Cortex of kidney (tissue), 1 donor: ENCODE data around the gene AOC1.
"Not testable (repeated sequence)": the region's sequence is repeated elsewhere in the genome, so short reads cannot be mapped to it uniquely, and the experiment has no call there.

Experiments
- DNase-seq: peaks from one replicate; lab custom pipeline; 2025; lab: John Stamatoyannopoulos, UW

Gene AOC1

DNA sequence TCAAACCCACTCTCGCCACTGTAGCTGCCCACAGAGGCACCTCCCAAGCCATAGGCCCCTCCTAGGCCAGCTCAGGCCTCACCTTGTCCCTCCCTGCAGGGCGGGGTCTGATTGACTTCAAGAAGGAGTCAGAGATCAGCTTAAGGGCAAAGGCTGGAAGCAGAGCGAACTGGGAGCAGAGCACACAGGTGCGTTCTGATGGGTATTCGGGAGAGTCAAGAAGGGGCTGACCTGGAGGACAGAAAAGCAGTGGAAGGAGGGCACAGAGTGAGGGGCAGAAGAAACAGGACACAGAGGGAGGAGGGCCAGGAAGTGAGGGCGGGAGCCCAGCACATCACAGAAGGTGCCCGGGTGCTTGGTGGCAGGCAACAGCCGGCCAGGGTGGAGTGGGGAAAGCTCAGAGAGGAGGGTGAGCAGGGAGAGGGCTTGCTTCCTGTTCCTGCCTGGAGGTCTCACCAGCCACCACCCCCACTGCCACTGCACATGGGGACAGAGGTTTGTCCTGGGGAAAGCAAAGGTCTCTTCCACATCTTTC lies at the start of gene AOC1:
AOC1 (plus strand) TSS at position 147 of the 535 bp plus-strand sequence. CDS start 3,954 bp downstream, outside the sequence.
- DNase-seq: no peak

DNA sequence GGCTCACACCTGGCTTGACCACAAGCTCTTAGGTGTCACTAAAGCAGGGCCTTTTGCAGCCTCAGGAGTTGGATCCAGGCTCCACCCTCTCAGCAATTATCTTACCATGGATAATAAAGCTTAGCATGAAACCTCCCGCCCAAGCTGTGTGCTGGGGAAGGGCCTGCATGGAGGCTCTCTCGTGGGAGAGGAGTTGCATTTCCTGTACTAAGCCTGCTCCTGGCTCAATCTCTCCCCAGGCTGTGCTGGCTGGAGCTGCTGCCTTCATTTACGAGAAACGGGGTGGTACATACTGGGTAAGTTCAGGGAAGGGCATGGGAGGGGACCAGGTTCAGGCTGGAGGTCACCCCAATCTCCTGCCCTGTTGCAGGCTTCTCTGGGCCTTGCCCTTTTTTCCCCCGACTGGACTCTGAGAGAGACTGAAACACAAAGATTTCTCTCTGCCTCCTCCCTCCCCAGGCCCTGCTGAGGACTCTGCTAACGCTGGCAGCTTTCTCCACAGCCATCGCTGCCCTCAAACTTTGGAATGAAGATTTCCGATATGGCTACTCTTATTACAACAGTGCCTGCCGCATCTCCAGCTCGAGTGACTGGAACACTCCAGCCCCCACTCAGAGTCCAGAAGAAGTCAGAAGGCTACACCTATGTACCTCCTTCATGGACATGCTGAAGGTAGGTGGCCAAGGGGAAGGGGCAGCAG lies 49.0 kb upstream of the AOC1 start:
- no peak for DNase-seq

GRCh38 chr7:150804802-150805201 lies 47.5 kb upstream of the AOC1 start:
- no peak for DNase-seq

DNA sequence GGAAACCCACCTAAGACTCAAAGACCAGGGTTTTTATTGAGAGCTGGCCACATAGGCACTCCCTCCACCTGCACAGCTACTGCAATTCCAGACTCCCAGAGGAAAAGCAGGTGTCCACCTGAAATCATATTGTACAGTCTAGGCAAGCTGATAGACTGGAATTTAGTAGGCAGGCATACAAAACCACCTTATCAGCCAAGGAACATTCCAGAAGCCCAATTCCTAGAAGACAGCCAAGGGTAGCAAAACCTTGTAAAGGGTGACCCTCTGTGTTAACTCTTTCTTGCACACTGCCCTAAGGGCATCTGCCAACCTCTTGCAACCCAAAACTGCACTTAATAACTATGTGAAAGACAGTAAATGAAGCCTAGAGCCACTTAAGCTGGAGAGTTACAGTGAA lies 46.5 kb upstream of the AOC1 start:
- no peak for DNase-seq

DNA sequence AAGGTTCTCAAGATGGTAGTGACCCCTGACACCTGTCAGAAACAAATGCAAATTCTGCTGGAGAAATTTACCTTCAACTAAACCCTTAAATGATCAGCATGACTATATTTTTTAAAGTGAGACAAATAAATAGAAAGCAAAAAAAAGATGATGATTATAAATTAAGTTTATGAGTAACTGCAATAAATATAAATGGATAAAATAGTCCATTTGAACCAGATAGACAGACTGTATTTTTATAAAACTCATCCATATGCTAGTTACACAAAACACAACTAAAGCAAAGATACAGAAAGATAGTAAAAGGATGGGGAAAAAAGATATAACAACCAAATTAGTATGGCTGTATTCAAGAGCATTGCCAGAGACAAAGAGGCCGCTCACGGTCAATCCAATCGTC lies 45.9 kb upstream of the AOC1 start:
- DNase-seq: no peak

DNA sequence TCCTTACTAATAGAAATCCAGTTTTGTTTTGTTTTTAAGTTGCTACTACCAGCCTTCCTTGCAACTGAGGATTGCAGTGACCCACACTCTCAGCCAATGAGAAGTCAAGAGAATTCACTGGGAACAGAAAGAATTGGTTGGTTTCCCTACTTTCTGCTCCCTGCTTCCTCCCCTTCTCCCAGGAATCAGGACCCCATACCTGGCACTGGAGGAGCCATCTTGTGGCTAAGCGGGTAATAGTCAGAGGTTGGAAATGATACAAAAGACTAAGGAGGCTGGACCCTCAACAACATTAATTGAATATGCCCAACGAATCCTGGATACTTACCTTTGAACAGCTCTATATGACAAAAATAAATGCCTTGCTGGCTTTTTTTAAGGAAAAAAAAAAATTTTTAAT lies 45.5 kb upstream of the AOC1 start:
- DNase-seq: no peak

DNA sequence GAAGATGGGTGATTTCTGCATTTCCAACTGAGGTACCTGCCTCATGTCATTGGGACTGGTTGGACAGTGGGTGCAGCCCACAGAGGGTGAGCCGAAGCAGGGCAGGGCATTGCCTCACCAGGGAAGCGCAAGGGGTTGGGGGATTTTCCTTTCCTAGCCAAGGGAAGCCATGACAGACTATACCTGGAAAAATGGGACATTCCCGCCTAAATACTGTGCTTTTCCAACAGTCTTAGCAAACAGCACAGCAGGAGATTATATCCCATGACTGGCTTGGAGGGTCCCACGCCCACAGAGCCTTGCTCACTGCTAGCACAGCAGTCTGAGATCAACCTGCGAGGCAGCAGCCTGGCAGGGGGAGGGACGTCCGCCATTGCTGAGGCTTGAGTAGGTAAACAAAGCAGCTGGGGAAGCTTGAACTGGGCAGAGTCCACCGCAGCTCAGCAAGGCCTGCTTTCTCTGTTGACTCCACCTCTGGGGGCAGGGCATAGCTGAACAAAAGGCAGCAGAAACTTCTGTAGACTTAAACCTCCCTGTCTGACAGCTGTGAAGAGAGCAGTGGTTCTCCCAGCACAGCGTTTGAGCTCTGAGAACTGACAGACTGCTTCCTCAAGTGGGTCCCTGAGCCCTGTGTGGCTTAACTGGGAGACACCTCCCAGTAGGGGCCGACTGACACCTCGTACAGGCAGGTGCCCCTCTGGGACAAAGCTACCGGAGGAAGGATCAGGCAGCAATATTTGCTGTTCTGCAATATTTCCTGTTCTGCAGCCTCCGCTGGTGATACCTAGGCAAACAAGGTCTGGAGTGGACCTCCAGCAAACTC lies 44.5 kb upstream of the AOC1 start:
- not testable (repeated sequence) for DNase-seq

DNA sequence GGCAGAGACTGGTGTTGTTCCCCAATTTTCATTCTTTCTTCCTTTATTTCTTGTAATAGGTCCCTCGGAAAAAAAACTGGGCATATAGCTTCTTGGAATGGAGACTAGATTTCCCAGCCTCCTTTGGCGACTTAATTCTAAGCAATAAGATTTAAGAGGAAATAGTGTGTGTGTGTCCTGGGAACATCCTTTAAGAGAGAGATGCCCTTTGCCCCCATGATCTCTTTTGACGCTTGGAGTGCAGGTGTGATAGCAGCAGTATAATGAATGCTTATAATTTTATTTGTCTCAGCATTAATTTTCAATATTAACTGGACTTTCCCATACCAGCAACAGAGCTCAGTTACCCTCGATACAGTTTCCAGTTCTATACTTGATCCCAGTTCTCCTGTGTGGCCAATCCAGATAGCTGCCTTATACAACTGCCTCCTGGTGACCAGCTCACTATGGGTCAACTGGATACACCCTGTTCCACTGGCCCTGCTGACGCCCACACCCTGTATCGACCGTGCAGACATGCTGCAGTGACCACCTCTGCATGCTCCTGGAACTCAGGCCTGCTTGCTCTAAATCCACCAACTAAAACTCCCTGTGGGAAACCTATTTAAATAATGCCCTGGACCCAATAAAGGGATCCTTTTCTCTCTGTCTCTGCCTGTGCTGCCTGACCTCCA lies 37.9 kb upstream of the AOC1 start:
- DNase-seq: no peak

DNA sequence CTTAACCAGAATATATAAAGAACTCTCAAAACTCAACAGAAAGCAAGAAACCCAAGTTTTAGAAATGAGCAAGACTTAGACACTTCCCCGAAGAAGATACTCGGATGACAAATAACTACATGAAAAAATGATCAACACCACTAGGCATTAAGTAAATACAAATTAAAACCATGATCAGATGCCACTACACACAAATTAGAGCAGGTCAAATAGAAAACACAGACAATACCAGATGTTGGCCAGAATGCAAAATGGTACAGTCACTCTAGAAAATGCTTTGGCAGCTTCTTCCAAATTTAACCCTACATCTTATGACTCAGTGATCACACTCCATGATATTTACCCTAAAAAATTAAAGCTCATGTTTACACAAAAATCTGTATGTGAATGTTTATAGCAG lies 33.3 kb upstream of the AOC1 start:
- DNase-seq: no peak

GRCh38 chr7:150820148-150820547 lies 32.2 kb upstream of the AOC1 start:
- DNase-seq: no peak

DNA sequence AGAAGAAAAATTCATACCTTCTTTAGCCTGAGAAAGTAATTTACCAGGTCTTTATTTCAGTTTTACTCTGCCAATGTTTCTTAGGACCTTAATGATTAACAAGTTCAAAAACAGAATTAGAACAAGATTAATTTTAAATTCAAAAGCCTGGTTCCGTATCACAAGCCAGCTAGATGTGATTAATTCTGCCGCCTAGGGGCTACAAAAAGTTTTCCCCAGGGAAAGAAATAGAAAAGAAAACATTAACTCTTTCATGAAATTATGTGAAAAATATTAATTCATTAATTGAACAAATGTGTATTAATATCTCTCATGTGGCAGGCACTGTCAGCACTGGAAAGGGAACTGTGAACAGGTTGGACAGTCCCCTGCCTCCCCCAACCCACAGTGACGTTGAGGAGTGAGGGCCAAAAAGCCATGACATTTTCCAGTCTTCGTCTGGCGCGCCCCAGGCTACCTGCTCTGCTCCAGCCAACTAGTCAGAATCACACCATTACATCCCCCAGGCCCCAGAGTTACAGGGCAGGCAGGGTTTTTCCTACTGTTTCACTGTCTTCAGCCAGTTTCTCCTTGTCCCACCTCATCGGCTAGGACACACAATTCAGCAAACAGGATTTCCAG lies 31.6 kb upstream of the AOC1 start:
- no peak for DNase-seq

DNA sequence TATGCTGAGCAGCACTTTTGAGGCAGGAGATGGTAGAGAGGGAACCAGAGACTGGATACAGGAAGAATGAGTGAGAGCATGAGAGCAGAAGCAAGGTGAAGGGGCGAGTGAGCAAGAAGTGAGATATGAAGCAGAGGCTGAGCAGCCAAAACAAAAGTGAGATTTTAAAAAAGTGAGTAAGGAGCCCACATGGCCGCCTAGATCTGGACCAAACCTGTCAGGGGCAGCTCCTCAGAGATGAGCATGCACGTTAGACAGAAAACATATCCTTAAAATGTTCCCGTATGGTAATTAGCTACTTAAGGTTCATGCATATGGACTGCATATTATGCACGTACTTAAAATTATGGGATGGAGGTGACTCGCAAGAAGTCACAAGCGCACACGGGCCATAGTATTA lies 29.3 kb upstream of the AOC1 start:
- DNase-seq: no peak

DNA sequence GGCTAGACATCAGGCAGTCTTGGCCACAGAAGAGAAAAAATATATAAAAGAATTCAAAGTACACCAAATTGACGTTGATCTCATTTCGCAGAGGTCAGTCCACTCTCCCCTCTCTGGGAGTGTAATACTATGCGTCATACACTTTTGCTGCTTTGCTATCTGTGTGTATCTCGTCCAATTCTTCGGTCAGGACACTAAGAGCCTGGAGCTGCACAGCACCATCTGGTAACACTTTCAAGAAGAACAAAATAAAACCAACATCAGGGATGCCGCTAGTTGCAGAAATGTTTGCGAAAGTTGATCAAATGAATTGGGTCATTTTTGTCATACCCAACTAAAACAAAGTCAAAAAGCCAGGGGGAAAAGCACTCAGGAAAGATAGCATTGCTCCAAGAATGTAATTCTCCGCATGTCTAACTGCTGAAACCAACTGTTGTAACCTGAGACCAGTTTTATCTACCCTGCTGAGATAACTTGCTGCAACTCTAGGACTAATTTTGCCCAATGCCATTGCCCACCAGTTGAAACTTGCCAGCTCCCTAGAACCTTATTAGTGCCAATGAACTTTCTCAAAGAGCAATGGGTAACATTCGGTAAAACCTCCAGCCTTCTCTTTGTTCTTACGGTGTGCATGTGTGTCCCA lies 28.7 kb upstream of the AOC1 start:
- DNase-seq: no peak

GRCh38 chr7:150824379-150825177 lies 27.7 kb upstream of the AOC1 start:
- no peak for DNase-seq

DNA sequence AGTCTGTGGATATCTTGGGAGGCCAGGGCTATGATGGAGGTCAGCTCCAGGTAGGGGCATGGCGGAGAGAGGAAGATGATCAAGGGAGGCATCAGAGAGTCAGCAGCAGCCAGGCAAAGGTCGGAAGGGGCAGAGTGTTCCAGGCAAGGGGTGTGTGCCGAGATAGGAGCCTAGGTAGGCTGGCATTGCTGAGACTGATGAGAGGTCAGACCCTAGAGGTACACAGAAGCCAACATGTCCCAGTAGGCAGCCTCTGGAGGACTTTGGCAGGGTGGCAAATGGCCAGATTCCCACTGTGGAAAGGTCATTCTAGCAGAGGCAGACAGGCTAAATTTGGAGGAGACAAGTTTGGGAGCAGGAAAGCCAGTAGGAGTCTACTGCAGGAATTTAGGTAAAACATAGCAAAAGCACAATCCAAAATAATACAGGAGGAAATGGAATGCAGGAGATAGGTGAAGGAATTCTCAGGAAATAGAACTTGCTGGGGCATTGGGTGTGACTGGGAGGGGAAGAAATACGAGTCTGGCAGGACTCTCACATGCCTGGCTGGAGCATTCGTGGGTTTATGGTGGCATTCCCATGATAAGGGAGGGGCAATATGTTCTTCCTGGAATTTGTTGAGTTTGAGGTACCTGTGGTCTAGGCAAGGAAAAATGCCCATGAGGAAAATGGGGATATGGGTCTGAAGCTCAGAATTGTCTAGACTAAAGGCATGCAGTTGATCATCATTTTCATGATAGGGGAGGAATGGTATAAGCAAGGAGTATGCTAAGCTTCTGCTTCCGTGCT lies 26.1 kb upstream of the AOC1 start:
- DNase-seq: no peak

- DNase-seq: no peak
Measured at GRCh38 chr7:150828384-150828783, 23.9 kb upstream of the AOC1 start.

GRCh38 chr7:150829426-150829825 lies 22.9 kb upstream of the AOC1 start:
- no peak for DNase-seq

DNA sequence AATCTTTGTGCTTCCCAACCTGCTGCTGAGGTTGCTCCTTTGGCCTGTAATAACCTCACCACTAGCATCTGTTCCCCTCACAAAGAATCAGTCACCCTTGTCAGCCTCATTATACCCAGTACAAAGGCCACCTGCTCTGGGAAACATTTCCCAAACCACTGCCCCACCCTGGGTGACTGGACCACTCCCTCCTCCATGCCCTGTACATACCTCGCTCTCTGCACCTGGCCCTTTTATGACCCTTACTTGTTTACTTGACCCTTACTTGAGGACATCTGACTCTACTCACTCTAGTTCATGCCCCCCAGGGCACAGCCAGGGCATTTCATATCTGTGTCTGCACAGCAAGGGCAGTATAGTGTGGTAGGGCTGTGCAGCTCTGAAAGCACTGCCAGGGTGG lies 21.4 kb upstream of the AOC1 start:
- no peak for DNase-seq

GRCh38 chr7:150831851-150832250 lies 20.5 kb upstream of the AOC1 start:
- DNase-seq: no peak

DNA sequence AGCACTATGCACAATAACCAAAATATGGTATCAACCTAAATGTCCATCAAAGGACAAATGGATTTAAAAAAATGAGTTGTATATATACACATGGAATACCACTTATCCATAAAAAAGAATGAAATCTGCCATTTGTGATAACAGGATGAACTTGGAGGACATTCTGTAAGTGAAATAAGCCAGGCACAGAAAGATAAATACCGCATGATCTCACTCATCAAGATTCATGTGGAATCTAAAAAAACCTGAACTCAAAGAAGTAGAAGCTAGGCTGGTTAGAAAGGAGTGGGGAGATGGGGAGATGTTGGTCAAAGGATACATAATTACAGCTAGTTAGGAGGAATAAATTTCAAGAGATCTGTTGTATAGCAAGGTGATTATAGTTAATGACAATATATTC lies 17.3 kb upstream of the AOC1 start:
- no peak for DNase-seq
